GM15510 (cell line): ENCODE measurements around the gene PDLIM4.

ENCODE experiments used
- POLR2A ChIP-seq: IDR thresholded peaks from 3 replicates; pipeline ENCODE4 v1.6.1; 2011; ENCODE audit warnings: borderline replicate concordance; ENCODE audit not compliant: insufficient read length; ENCODE audit errors: extremely low read depth

Gene PDLIM4

GRCh38 chr5:132258102-132259068 lies 889 bp downstream of the PDLIM4 start:
- TF ChIP-seq POLR2A: no peak

- TF ChIP-seq POLR2A: no peak
Measured at GRCh38 chr5:132259069-132259851, 1.8 kb downstream of the PDLIM4 start.

- no peak for TF ChIP-seq POLR2A
Measured at GRCh38 chr5:132260051-132260450, 2.6 kb downstream of the PDLIM4 start.

- no peak for TF ChIP-seq POLR2A
Measured at GRCh38 chr5:132260714-132261551, 3.4 kb downstream of the PDLIM4 start.

GRCh38 chr5:132261881-132262845 lies 4.7 kb downstream of the PDLIM4 start:
- TF ChIP-seq POLR2A: no peak

GRCh38 chr5:132262882-132263547 lies 5.5 kb downstream of the PDLIM4 start:
- TF ChIP-seq POLR2A: no peak

- no peak for TF ChIP-seq POLR2A
Measured at GRCh38 chr5:132263548-132264261, 6.2 kb downstream of the PDLIM4 start.

GRCh38 chr5:132264546-132265335 lies 7.2 kb downstream of the PDLIM4 start:
- no peak for TF ChIP-seq POLR2A

- TF ChIP-seq POLR2A: no peak
Measured at GRCh38 chr5:132265336-132266030, 8.0 kb downstream of the PDLIM4 start.

GRCh38 chr5:132266031-132266835 lies 8.7 kb downstream of the PDLIM4 start:
- TF ChIP-seq POLR2A: no peak

- TF ChIP-seq POLR2A: no peak
Measured at GRCh38 chr5:132266836-132267160, 9.3 kb downstream of the PDLIM4 start.

GRCh38 chr5:132267166-132267739 lies 9.8 kb downstream of the PDLIM4 start:
- TF ChIP-seq POLR2A: no peak
